H1 (cell line): Measurements from ENCODE around the gene HS3ST6. TPM values are rescaled to one million over a fixed set of nuclear protein-coding genes. Genes with fewer than 3 reads are reported as not detected.

Source experiments
- CTCF ChIA-PET: fragments of 300-600 bp; sonication (Branson Sonifier 250); formaldehyde crosslinking; loops from one replicate; lab custom pipeline; 2021; ENCODE audit not compliant: partially characterized antibody; lab: Charles Lee
- POLR2A ChIA-PET: fragments of 300-600 bp; sonication (Branson Sonifier 250); formaldehyde crosslinking; loops from one replicate; lab custom pipeline; 2021; ENCODE audit warnings: inconsistent platforms; ENCODE audit not compliant: partially characterized antibody; lab: Charles Lee
- DNase-seq, 2 experiments: peaks; one replicate each; pipeline versions ENCODE4 v3.0.0 to v3.0.0-alpha.2; 2010 to 2022; ENCODE audit warnings: low spot score in 2 of 2, low read depth in 1 of 2, mixed read lengths in 1 of 2
- FAIRE-seq: peaks from 2 replicates; lab custom pipeline; 2011; peaks lifted over from hg19 to GRCh38; lab: Jason Lieb, UNC
- H2AFZ ChIP-seq: 2 replicates; pipeline ENCODE4 v1.8.1; 2012; ENCODE audit warnings: low read length, inconsistent platforms
- H2AK5ac ChIP-seq: 2 replicates; pipeline ENCODE4 v1.6.1; 2013; ENCODE audit warnings: low read depth, low read length
- H2BK120ac ChIP-seq: replicated peaks from 2 replicates; pipeline ENCODE3; 2013; ENCODE audit warnings: low read depth, low read length, inconsistent platforms
- H2BK12ac ChIP-seq: 2 replicates; pipeline ENCODE4 v1.6.1; 2013; ENCODE audit warnings: low read depth, low read length
- H2BK15ac ChIP-seq: 2 replicates; pipeline ENCODE4 v1.6.1; 2013; ENCODE audit warnings: low read length
- H2BK20ac ChIP-seq: 2 replicates; pipeline ENCODE4 v1.6.1; 2013; ENCODE audit warnings: low read length
- H2BK5ac ChIP-seq: 2 replicates; pipeline ENCODE4 v1.6.1; 2013; ENCODE audit warnings: low read depth, low read length
- H3K14ac ChIP-seq: 2 replicates; pipeline ENCODE4 v1.6.1; 2013; ENCODE audit warnings: inconsistent platforms; ENCODE audit not compliant: insufficient read length
- H3K18ac ChIP-seq: 2 replicates; pipeline ENCODE4 v1.6.1; 2013; ENCODE audit warnings: low read length; ENCODE audit errors: extremely low read depth
- H3K23ac ChIP-seq: 2 replicates; pipeline ENCODE4 v1.6.1; 2013; ENCODE audit warnings: inconsistent platforms; ENCODE audit not compliant: insufficient read length
- H3K23me2 ChIP-seq: 2 replicates; pipeline ENCODE4 v1.6.1; 2013; ENCODE audit warnings: low read depth, low read length
- H3K27ac ChIP-seq: 2 replicates; pipeline ENCODE4 v1.6.1; 2011; ENCODE audit warnings: low read depth, low read length, inconsistent platforms
- H3K27me3 ChIP-seq, 4 experiments: replicated peaks in 1 of 4; 1 replicate in 1 of 4; 2 replicates in 3 of 4; pipeline versions ENCODE4 v1.6.1 to v1.8.1; 2011 to 2013; ENCODE audit warnings: low read length in 3 of 4, mild to moderate bottlenecking in 3 of 4, inconsistent platforms in 2 of 4, mixed read lengths in 2 of 4, moderate library complexity in 1 of 4; ENCODE audit not compliant: control insufficient read depth in 3 of 4, insufficient read depth in 3 of 4; ENCODE audit errors: extremely low read depth in 1 of 4
- H3K36me3 ChIP-seq, 4 experiments: 2 replicates each; pipeline versions ENCODE4 v1.6.1 to v1.8.1; 2011 to 2013; ENCODE audit warnings: mild to moderate bottlenecking in 4 of 4, low read length in 3 of 4, moderate library complexity in 2 of 4, control low read depth in 1 of 4, inconsistent platforms in 1 of 4; ENCODE audit not compliant: insufficient read depth in 4 of 4, control insufficient read depth in 2 of 4
- H3K4ac ChIP-seq: replicated peaks from 2 replicates; pipeline ENCODE3; 2013; ENCODE audit warnings: low read length, low read depth, mixed read lengths, inconsistent platforms; ENCODE audit not compliant: insufficient read length
- H3K4me1 ChIP-seq, 4 experiments: replicated peaks in 1 of 4; 1 replicate in 1 of 4; 2 replicates in 3 of 4; pipeline versions ENCODE4 v1.6.1 to v1.8.1; 2011 to 2013; ENCODE audit warnings: low read length in 3 of 4, inconsistent platforms in 2 of 4, mixed read lengths in 1 of 4; ENCODE audit not compliant: insufficient read depth in 4 of 4, control insufficient read depth in 3 of 4
- H3K4me2 ChIP-seq, 2 experiments: 2 replicates each; pipeline versions ENCODE4 v1.6.1 to v1.8.1; 2011 to 2013; ENCODE audit warnings: low read depth in 2 of 2, low read length in 2 of 2, control low read depth in 1 of 2, inconsistent platforms in 1 of 2, mild to moderate bottlenecking in 1 of 2; ENCODE audit not compliant: insufficient read depth in 1 of 2
- H3K4me3 ChIP-seq, 4 experiments: fragments of 200-600, 300-600 bp in 1 of 4; sonication (generic), shearing (Covaris generic), sonication (Bioruptor Twin) in 1 of 4; 2 replicates each; pipeline versions ENCODE4 v1.5.1 to v1.8.1; 2011 to 2016; ENCODE audit warnings: low read length in 4 of 4, low read depth in 3 of 4, control low read depth in 2 of 4, inconsistent platforms in 2 of 4, mild to moderate bottlenecking in 2 of 4, mixed read lengths in 1 of 4, moderate library complexity in 1 of 4; ENCODE audit not compliant: insufficient read depth in 2 of 4; ENCODE audit errors: extremely low read depth in 1 of 4
- H3K56ac ChIP-seq: replicated peaks from 2 replicates; pipeline ENCODE3; 2013; ENCODE audit warnings: low read depth, mild to moderate bottlenecking, mixed read lengths, low read length, inconsistent platforms; ENCODE audit not compliant: insufficient read length
- H3K79me1 ChIP-seq: 2 replicates; pipeline ENCODE4 v1.6.1; 2013; ENCODE audit warnings: low read depth, low read length, control low read depth
- H3K79me2 ChIP-seq, 2 experiments: 2 replicates each; pipeline versions ENCODE4 v1.6.1 to v1.8.1; 2012 to 2013; ENCODE audit warnings: low read length in 2 of 2, mild to moderate bottlenecking in 2 of 2, inconsistent platforms in 1 of 2; ENCODE audit not compliant: insufficient read depth in 2 of 2, control insufficient read depth in 1 of 2
- H3K9ac ChIP-seq, 4 experiments: replicated peaks in 1 of 4; 1 replicate in 1 of 4; 2 replicates in 3 of 4; pipeline versions ENCODE4 v1.6.1 to v1.8.1; 2011 to 2013; ENCODE audit warnings: low read depth in 3 of 4, low read length in 3 of 4, control low read depth in 2 of 4, mild to moderate bottlenecking in 2 of 4, moderate library complexity in 2 of 4, inconsistent platforms in 1 of 4; ENCODE audit errors: extremely low read depth in 1 of 4
- H3K9me3 ChIP-seq, 2 experiments: 2 replicates each; pipeline versions ENCODE4 v1.6.1 to v1.8.1; 2012 to 2013; ENCODE audit warnings: mild to moderate bottlenecking in 2 of 2, moderate library complexity in 2 of 2, control low read depth in 1 of 2, inconsistent platforms in 1 of 2, low read depth in 1 of 2, low read length in 1 of 2, mixed read lengths in 1 of 2; ENCODE audit not compliant: insufficient read depth in 2 of 2
- H4K20me1 ChIP-seq, 2 experiments: replicated peaks in 1 of 2; 2 replicates each; pipeline versions ENCODE3 to v1.8.1; 2011 to 2013; ENCODE audit warnings: inconsistent platforms in 2 of 2, low read length in 2 of 2, mild to moderate bottlenecking in 1 of 2; ENCODE audit not compliant: insufficient read depth in 2 of 2, control insufficient read depth in 1 of 2
- H4K5ac ChIP-seq: 2 replicates; pipeline ENCODE4 v1.6.1; 2013; ENCODE audit warnings: low read length, low read depth, mixed read lengths, inconsistent platforms; ENCODE audit not compliant: insufficient read length
- H4K8ac ChIP-seq: 2 replicates; pipeline ENCODE4 v1.8.0; 2013; ENCODE audit warnings: mild to moderate bottlenecking, moderate library complexity, low read length, inconsistent platforms; ENCODE audit not compliant: insufficient read depth; ENCODE audit errors: extremely low read depth
- H4K91ac ChIP-seq: replicated peaks from 2 replicates; pipeline ENCODE3; 2013; ENCODE audit warnings: low read length, mixed read lengths, inconsistent platforms; ENCODE audit not compliant: insufficient read length
- ATF3 ChIP-seq: IDR thresholded peaks from 2 replicates; pipeline ENCODE4 v1.6.1; 2011; ENCODE audit warnings: low read depth, mild to moderate bottlenecking, low read length; ENCODE audit not compliant: insufficient read depth
- BCL11A ChIP-seq, 2 experiments: IDR thresholded peaks; one replicate each; pipeline ENCODE4 v1.6.1; 2011; ENCODE audit warnings: low read depth in 2 of 2, low read length in 2 of 2, mild to moderate bottlenecking in 2 of 2
- EZH2 ChIP-seq: fragments of 200-600 bp; sonication (generic); IDR thresholded peaks from 2 replicates; pipeline ENCODE4 v1.7.1; 2012; ENCODE audit warnings: low read depth, mild to moderate bottlenecking, moderate library complexity, low read length, inconsistent platforms; ENCODE audit not compliant: severe bottlenecking
- JUND ChIP-seq: IDR thresholded peaks from 2 replicates; pipeline ENCODE4 v1.6.1; 2011; ENCODE audit warnings: mild to moderate bottlenecking, improper control_type of control experiment, low read length
- KDM1A ChIP-seq: fragments of 200-600, 300-600 bp; sonication (generic); IDR thresholded peaks from 2 replicates; pipeline ENCODE4 v1.7.1; 2016; ENCODE audit warnings: mild to moderate bottlenecking, low read length, borderline replicate concordance
- KDM5A ChIP-seq: fragments of 200-600 bp; IDR thresholded peaks from 2 replicates; pipeline ENCODE4 v1.7.1; 2012; ENCODE audit warnings: mild to moderate bottlenecking, low read length, inconsistent platforms, mixed read lengths
- NANOG ChIP-seq: IDR thresholded peaks from 2 replicates; pipeline ENCODE4 v1.6.1; 2011; ENCODE audit warnings: low read length, low read depth, mild to moderate bottlenecking, inconsistent platforms; ENCODE audit not compliant: insufficient read depth, poor library complexity, severe bottlenecking
- NRF1 ChIP-seq: IDR thresholded peaks from 2 replicates; pipeline ENCODE4 v1.6.1; 2011; ENCODE audit warnings: mild to moderate bottlenecking, low read depth, low read length, improper control_type of control experiment
- SIRT6 ChIP-seq: IDR thresholded peaks from one replicate; pipeline ENCODE4 v1.7.1; 2012; ENCODE audit warnings: low read length, inconsistent platforms
- SUZ12 ChIP-seq: fragments of 200-600 bp; sonication (generic); IDR thresholded peaks from 2 replicates; pipeline ENCODE4 v1.6.1; 2012; ENCODE audit warnings: mild to moderate bottlenecking, inconsistent platforms, low read length, moderate library complexity, mixed read lengths
- TAF7 ChIP-seq: optimal IDR thresholded peaks from 2 replicates; pipeline ENCODE3; 2011; ENCODE audit warnings: low read depth, mild to moderate bottlenecking, inconsistent platforms, low read length, moderate library complexity, borderline replicate concordance
- WGBS, 2 experiments: shearing (Covaris generic) in 1 of 2; methylation state at CpG; one replicate each; pipeline versions ENCODE4 v1.1.6 to v1.1.7; 2013 to 2015; ENCODE audit warnings: low lambda C conversion rate in 2 of 2, mixed read lengths in 2 of 2, inconsistent platforms in 1 of 2, low coverage in 1 of 2, missing lambda C conversion rate in 1 of 2; ENCODE audit not compliant: insufficient replicate concordance in 2 of 2, insufficient coverage in 1 of 2, insufficient read length in 1 of 2; ENCODE audit errors: extremely low coverage in 1 of 2, missing lambda C conversion rate in 1 of 2; 5-methylcytosine and 5-hydroxymethylcytosine counted together
- polyA plus RNA-seq, 7 experiments: library from polyadenylated mRNA; depleted of rRNA in 3 of 7; stranded (reverse) in 5 of 7; unstranded in 2 of 7; fragments of >200 nt in 5 of 7; fragments of 200-250 nt in 2 of 7; gene quantifications; 1 replicate in 5 of 7; 2 replicates in 1 of 7; 4 replicates in 1 of 7; pipeline versions ENCODE4 v1.2.1 to v1.2.3, GENCODE V29; 2011 to 2013; ENCODE audit warnings: missing spikeins in 2 of 7, mixed read lengths in 2 of 7
- total RNA-seq: library from RNA; stranded (reverse); fragmentation: NEBNext Ultra II Directional; extraction: Animal tissue kit (Norgen Biotek cat#: 25700); gene quantifications from 2 replicates; pipeline ENCODE4 v1.2.1, GENCODE V29; 2021

Gene HS3ST6
- total and polyA plus RNA-seq, 2 of the 8 experiments (the other 6 are each of a cell fraction or from before 2014, with no cell fraction given): 0.36 to 0.39 TPM

GRCh38 chr16:1902547-1903219 lies 15.5 kb downstream of the HS3ST6 start:
- H4K5ac ChIP-seq: no peak overlapping the region
- H3K23me2 ChIP-seq: no peaks in the 10 kb centered on the region
- no peak overlapping the region for H4K8ac ChIP-seq
- H2AK5ac ChIP-seq: no peak overlapping the region
- DNase-seq (no peak), FAIRE-seq (no peak)
- no peak overlapping the region for H3K56ac ChIP-seq
- H3K27me3 ChIP-seq: peaks cover 0 to 2% (median 0%) of the 10 kb centered on the region in 4 experiments; a peak in 2 of 7 replicates
- no peak overlapping the region for H2BK5ac ChIP-seq
- 96% methylated on average over 19 of the region's 20 CpGs; no CpG with 5 or more reads in 1 of the 2 experiments for WGBS, 2 experiments
- no peaks in the 10 kb centered on the region for H3K36me3 ChIP-seq
- H3K4me2 ChIP-seq: no peak overlapping the region
- H2AFZ ChIP-seq: no peak overlapping the region
- TF ChIP-seq NANOG (no peak), BCL11A (IDR thresholded peaks at IDR 0.05; ENCODE audit: low read depth in 2 of 2, low read length in 2 of 2) (no peak), SIRT6 (no peak), EZH2 (no peak), ATF3 (no peak), NRF1 (no peak), KDM1A (no peak), KDM5A (no peak), JUND (no peak), TAF7 (no peak), SUZ12 (no peak)
- H3K23ac ChIP-seq: no peak overlapping the region
- no peak overlapping the region for H3K18ac ChIP-seq
- no peaks in the 10 kb centered on the region for H3K79me1 ChIP-seq
- CTCF ChIA-PET: no interaction called here
- H3K9ac ChIP-seq: no peak overlapping the region
- H3K14ac ChIP-seq: no peak overlapping the region
- H3K4me1 ChIP-seq: peaks cover 0 to 6% (median 0%) of the 10 kb centered on the region in 4 experiments; a peak in 1 of 7 replicates
- no peak overlapping the region for H2BK20ac ChIP-seq
- no peak overlapping the region for H3K4ac ChIP-seq
- H2BK12ac ChIP-seq: no peak overlapping the region
- 0 out of 2 replicates have a peak overlapping the region, but pooled peaks have one; percentile 61 for H2BK15ac ChIP-seq
- H3K79me2 ChIP-seq: no peaks in the 10 kb centered on the region
- no peak overlapping the region for H2BK120ac ChIP-seq
- POLR2A ChIA-PET: no interaction called here
- H4K20me1 ChIP-seq: no peaks in the 10 kb centered on the region
- H3K27ac ChIP-seq: no peak overlapping the region
- no peak overlapping the region for H4K91ac ChIP-seq
- H3K4me3 ChIP-seq: no peak overlapping the region
- H3K9me3 ChIP-seq: no peaks in the 10 kb centered on the region
